PC-9 (cell line): ENCODE measurements around the gene SMIM1.

Experiments
- CTCF ChIP-seq: fragments of 200-600 bp; sonication (generic); conservative IDR thresholded peaks from 2 replicates; pipeline ENCODE4 v1.6.1; 2017; ENCODE audit warnings: mixed run types, antibody characterized with exemption, mild to moderate bottlenecking, moderate library complexity
- EZH2 ChIP-seq: fragments of 200-600 bp; sonication (generic); IDR thresholded peaks from 2 replicates; pipeline ENCODE4 v1.8.0; 2017; ENCODE audit warnings: antibody characterized with exemption, low read depth

- TF ChIP-seq CTCF: no peak
- TF ChIP-seq EZH2: no peak
Observed at GRCh38 chr1:3736708-3737107, 35.8 kb upstream of the SMIM1 start.
